Suprapubic skin (tissue), 4 donors: ENCODE measurements around the gene RELL1.

Source experiments
- EP300 ChIP-seq: sonication (generic); formaldehyde crosslinking; IDR thresholded peaks from one replicate; pipeline ENCODE4 v1.6.1; 2017; ENCODE audit warnings: antibody characterized with exemption
- POLR2A ChIP-seq, 2 donors: fragments of 450-650 bp; IDR thresholded peaks; one replicate each; pipeline ENCODE4 v1.6.1; 2017; ENCODE audit warnings: antibody characterized with exemption in 2 of 2, mild to moderate bottlenecking in 2 of 2, moderate library complexity in 2 of 2
- POLR2AphosphoS5 ChIP-seq, 3 donors: sonication (generic); formaldehyde crosslinking; IDR thresholded peaks; one replicate each; pipeline ENCODE4 v1.6.1; 2017; ENCODE audit warnings: antibody characterized with exemption in 3 of 3
- TF ChIP-seq, protein P1 (sequence below), 2 donors: fragments of 200-600 bp in 1 of 2; fragments of 450-650 bp in 1 of 2; sonication (generic) in 1 of 2; IDR thresholded peaks; one replicate each; pipeline ENCODE4 v1.5.1; 2016 to 2019; ENCODE audit warnings: antibody characterized with exemption in 2 of 2, mild to moderate bottlenecking in 1 of 2, moderate library complexity in 1 of 2

DNA sequence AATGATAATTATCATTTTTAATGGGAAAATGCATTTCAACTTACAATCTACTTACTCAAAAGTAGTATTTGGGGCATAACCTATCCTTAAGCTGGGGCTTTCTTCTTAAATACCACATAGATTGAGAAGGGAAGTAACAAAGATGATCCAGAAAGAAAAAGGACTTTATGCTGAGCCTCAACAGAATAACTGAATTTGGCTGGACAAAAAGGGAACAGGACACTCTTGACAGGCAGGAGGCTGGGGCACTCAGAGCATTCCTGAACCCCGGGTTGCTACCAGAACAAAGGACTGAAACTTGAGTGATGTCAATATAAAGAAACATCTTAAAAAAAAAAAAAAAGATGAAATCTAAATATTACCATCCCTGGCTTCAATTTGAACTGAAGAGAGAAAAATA, 23.9 kb downstream of the RELL1 start:
- TF ChIP-seq, protein P1, sequence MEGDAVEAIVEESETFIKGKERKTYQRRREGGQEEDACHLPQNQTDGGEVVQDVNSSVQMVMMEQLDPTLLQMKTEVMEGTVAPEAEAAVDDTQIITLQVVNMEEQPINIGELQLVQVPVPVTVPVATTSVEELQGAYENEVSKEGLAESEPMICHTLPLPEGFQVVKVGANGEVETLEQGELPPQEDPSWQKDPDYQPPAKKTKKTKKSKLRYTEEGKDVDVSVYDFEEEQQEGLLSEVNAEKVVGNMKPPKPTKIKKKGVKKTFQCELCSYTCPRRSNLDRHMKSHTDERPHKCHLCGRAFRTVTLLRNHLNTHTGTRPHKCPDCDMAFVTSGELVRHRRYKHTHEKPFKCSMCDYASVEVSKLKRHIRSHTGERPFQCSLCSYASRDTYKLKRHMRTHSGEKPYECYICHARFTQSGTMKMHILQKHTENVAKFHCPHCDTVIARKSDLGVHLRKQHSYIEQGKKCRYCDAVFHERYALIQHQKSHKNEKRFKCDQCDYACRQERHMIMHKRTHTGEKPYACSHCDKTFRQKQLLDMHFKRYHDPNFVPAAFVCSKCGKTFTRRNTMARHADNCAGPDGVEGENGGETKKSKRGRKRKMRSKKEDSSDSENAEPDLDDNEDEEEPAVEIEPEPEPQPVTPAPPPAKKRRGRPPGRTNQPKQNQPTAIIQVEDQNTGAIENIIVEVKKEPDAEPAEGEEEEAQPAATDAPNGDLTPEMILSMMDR (IDR thresholded peaks at IDR 0.05): no peak
- no peak for TF ChIP-seq POLR2A (IDR thresholded peaks at IDR 0.05)
- no peak for TF ChIP-seq POLR2AphosphoS5 (IDR thresholded peaks at IDR 0.05)
- TF ChIP-seq EP300: no peak
